SJSA1 (cell line): Measurements from ENCODE around the gene MOB2. TPM values are rescaled to one million over a fixed set of nuclear protein-coding genes. Genes with fewer than 3 reads are reported as not detected.

Experiments
- DNase-seq, 2 experiments: peaks; one replicate each; pipeline ENCODE4 v3.0.0-alpha.2; 2015 to 2020; ENCODE audit warnings: low spot score in 2 of 2, low read depth in 1 of 2
- H3K27ac ChIP-seq: fragments of 250-450 bp; sonication (Bioruptor Pico); 2 replicates; pipeline ENCODE4 v1.5.1; 2020; ENCODE audit warnings: mild to moderate bottlenecking, moderate library complexity
- H3K27me3 ChIP-seq: fragments of 250-450 bp; sonication (Bioruptor Pico); replicated peaks from 2 replicates; pipeline ENCODE4 v1.5.1; 2020; ENCODE audit warnings: mild to moderate bottlenecking, moderate library complexity
- H3K36me3 ChIP-seq: fragments of 250-450 bp; sonication (Bioruptor Pico); 2 replicates; pipeline ENCODE4 v1.5.1; 2020; ENCODE audit warnings: mild to moderate bottlenecking
- H3K4me1 ChIP-seq: fragments of 250-450 bp; sonication (Bioruptor Pico); replicated peaks from 2 replicates; pipeline ENCODE4 v1.6.1; 2021; ENCODE audit warnings: mild to moderate bottlenecking
- H3K4me3 ChIP-seq: fragments of 250-450 bp; sonication (Bioruptor Pico); 2 replicates; pipeline ENCODE4 v1.5.1; 2020; ENCODE audit warnings: mild to moderate bottlenecking
- H3K9me3 ChIP-seq: fragments of 250-450 bp; sonication (Bioruptor Pico); replicated peaks from 2 replicates; pipeline ENCODE4 v1.5.1; 2020; ENCODE audit warnings: mild to moderate bottlenecking
- total RNA-seq: library from RNA; depleted of rRNA; stranded (reverse); fragments of >200 nt; shearing (Covaris generic); gene quantifications from 2 replicates; pipeline ENCODE4 v1.2.3, GENCODE V29; 2014

MOB2 gene
- total RNA-seq, 1 experiment from 2014 or later = 9.1 TPM

- H3K36me3 ChIP-seq = no peaks in the 10 kb centered on the region
- no peaks in the 10 kb centered on the region for H3K27me3 ChIP-seq
- H3K9me3 ChIP-seq = no peaks in the 10 kb centered on the region
- no peak overlapping the region for H3K4me3 ChIP-seq
- H3K4me1 ChIP-seq = peaks cover 7% of the 10 kb centered on the region
- no peak for DNase-seq
- H3K27ac ChIP-seq = no peak overlapping the region
Observed at GRCh38 chr11:1481861-1482441, 4.6 kb downstream of the MOB2 start.

- Histone ChIP-seq H3K4me3 (no peak overlapping the region), H3K36me3 (no peaks in the 10 kb centered on the region), H3K4me1 (peaks cover 7% of the 10 kb centered on the region), H3K27ac (no peak overlapping the region), H3K27me3 (no peaks in the 10 kb centered on the region), H3K9me3 (no peaks in the 10 kb centered on the region)
- no peak for DNase-seq
Observed at GRCh38 chr11:1481483-1481825, 5.1 kb downstream of the MOB2 start.

GRCh38 chr11:1480555-1481482, 5.8 kb downstream of the MOB2 start:
- no peak overlapping the region for H3K27ac ChIP-seq
- H3K4me3 ChIP-seq = no peak overlapping the region
- no peak for DNase-seq

GRCh38 chr11:1480191-1480554, 6.4 kb downstream of the MOB2 start:
- Histone ChIP-seq H3K4me3 (no peak overlapping the region), H3K9me3 (no peaks in the 10 kb centered on the region), H3K27ac (no peak overlapping the region), H3K27me3 (no peaks in the 10 kb centered on the region), H3K4me1 (no peaks in the 10 kb centered on the region), H3K36me3 (no peaks in the 10 kb centered on the region)
- DNase-seq = no peak

More at GRCh38 chr11:1480555-1481482, 5.8 kb downstream of the MOB2 start:
- H3K4me1 ChIP-seq = peaks cover under 1% of the 10 kb centered on the region
- no peaks in the 10 kb centered on the region for H3K27me3 ChIP-seq
- no peaks in the 10 kb centered on the region for H3K36me3 ChIP-seq
- no peaks in the 10 kb centered on the region for H3K9me3 ChIP-seq

- Histone ChIP-seq H3K9me3 (no peaks in the 10 kb centered on the region), H3K4me1 (no peaks in the 10 kb centered on the region), H3K27me3 (no peaks in the 10 kb centered on the region), H3K4me3 (no peak overlapping the region), H3K36me3 (no peaks in the 10 kb centered on the region), H3K27ac (no peak overlapping the region)
- no peak for DNase-seq
Observed at GRCh38 chr11:1479678-1480118, 6.9 kb downstream of the MOB2 start.

GRCh38 chr11:1479006-1479677, 7.4 kb downstream of the MOB2 start:
- Histone ChIP-seq H3K9me3 (no peaks in the 10 kb centered on the region), H3K27ac (no peak overlapping the region), H3K27me3 (no peaks in the 10 kb centered on the region), H3K36me3 (no peaks in the 10 kb centered on the region), H3K4me1 (no peaks in the 10 kb centered on the region), H3K4me3 (no peak overlapping the region)
- DNase-seq = no peak

- Histone ChIP-seq H3K36me3 (no peaks in the 10 kb centered on the region), H3K27ac (no peak overlapping the region), H3K27me3 (no peaks in the 10 kb centered on the region), H3K4me3 (no peak overlapping the region), H3K9me3 (no peaks in the 10 kb centered on the region), H3K4me1 (no peaks in the 10 kb centered on the region)
- no peak for DNase-seq
Observed at GRCh38 chr11:1478544-1478943, 8.0 kb downstream of the MOB2 start.

GRCh38 chr11:1478011-1478410, 8.6 kb downstream of the MOB2 start:
- Histone ChIP-seq H3K27ac (no peak overlapping the region), H3K4me3 (no peak overlapping the region), H3K4me1 (no peaks in the 10 kb centered on the region), H3K27me3 (no peaks in the 10 kb centered on the region), H3K9me3 (no peaks in the 10 kb centered on the region), H3K36me3 (no peaks in the 10 kb centered on the region)
- no peak for DNase-seq

- no peak for DNase-seq
- Histone ChIP-seq H3K27ac (no peak overlapping the region), H3K4me1 (no peaks in the 10 kb centered on the region), H3K27me3 (no peaks in the 10 kb centered on the region), H3K36me3 (no peaks in the 10 kb centered on the region), H3K9me3 (no peaks in the 10 kb centered on the region), H3K4me3 (no peak overlapping the region)
Observed at GRCh38 chr11:1476940-1477736, 9.4 kb downstream of the MOB2 start.

GRCh38 chr11:1475841-1476240, 10.7 kb downstream of the MOB2 start:
- no peaks in the 10 kb centered on the region for H3K27me3 ChIP-seq
- H3K27ac ChIP-seq = no peak overlapping the region
- H3K36me3 ChIP-seq = no peaks in the 10 kb centered on the region
- no peak overlapping the region for H3K4me3 ChIP-seq
- no peak for DNase-seq
- no peaks in the 10 kb centered on the region for H3K4me1 ChIP-seq
- no peaks in the 10 kb centered on the region for H3K9me3 ChIP-seq

- Histone ChIP-seq H3K4me1 (no peaks in the 10 kb centered on the region), H3K36me3 (no peaks in the 10 kb centered on the region), H3K4me3 (no peak overlapping the region), H3K27ac (no peak overlapping the region), H3K9me3 (no peaks in the 10 kb centered on the region), H3K27me3 (no peaks in the 10 kb centered on the region)
- no peak for DNase-seq
Observed at GRCh38 chr11:1473786-1474185, 12.8 kb downstream of the MOB2 start.

- Histone ChIP-seq H3K27me3 (no peaks in the 10 kb centered on the region), H3K4me3 (no peak overlapping the region), H3K36me3 (no peaks in the 10 kb centered on the region), H3K4me1 (no peaks in the 10 kb centered on the region), H3K27ac (no peak overlapping the region), H3K9me3 (no peaks in the 10 kb centered on the region)
- DNase-seq = no peak
Observed at GRCh38 chr11:1473011-1473628, 13.5 kb downstream of the MOB2 start.
